A549 treated with DMSO at 1 μM for 4 hours (cell line): ENCODE data around the gene JAM3. TPM values are rescaled to one million over a fixed set of nuclear protein-coding genes. Genes with fewer than 3 reads are reported as not detected.

Experiments
- total RNA-seq: library from RNA; stranded (reverse); fragments of 200-300 nt; extraction: Qiagen RNA extraction; gene quantifications from 5 replicates; pipeline ENCODE4 v1.2.3, GENCODE V29; 2022; ENCODE audit warnings: low read depth

Gene JAM3
- 3.9 to 4.9 TPM (median 4.4 TPM) in 5 replicates for total RNA-seq

DNA sequence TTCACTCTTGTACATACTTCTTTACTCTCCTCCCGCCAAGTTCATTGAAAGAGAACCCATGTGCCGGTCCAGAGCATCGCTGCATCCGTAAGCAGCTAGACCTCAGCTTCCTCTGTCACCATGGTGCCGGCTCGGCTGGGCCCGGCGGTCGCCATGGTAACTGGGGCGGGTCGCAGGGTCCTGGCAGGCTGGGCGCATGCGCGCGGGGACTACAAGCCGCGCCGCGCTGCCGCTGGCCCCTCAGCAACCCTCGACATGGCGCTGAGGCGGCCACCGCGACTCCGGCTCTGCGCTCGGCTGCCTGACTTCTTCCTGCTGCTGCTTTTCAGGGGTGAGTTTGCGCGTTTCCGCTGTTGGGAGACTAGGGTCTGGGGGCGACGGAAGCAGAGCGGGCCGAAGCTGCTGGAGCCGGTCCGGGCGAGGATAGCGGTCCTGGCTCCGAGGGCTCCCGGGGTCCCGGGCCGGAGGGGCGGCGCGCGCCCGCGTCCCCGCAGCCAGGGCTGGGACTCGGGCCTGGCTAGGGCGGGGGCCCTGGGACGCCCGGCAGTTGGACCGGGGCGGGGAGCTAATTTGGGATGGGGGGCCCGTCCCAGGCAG lies at the start of gene JAM3:
Gene JAM3, plus strand, starts transcription at position 244 of the 597 bp plus-strand sequence. Its CDS starts 12 bp downstream, at position 256.

Other genes with a start within 250 kb of the JAM3 start
- gene SPATA19, start 223.6 kb upstream of the JAM3 start, total RNA-seq: not detected in 5 replicates
- gene IGSF9B, start 112.1 kb upstream of the JAM3 start, total RNA-seq: 0.54 to 1.9 TPM (median 1.3 TPM) in 5 replicates
- gene NCAPD3, start 154.9 kb downstream of the JAM3 start, total RNA-seq: 22.5 to 31.0 TPM (median 29.4 TPM) in 5 replicates
- gene VPS26B, start 155.6 kb downstream of the JAM3 start, total RNA-seq: 19.1 to 22.5 TPM (median 21.7 TPM) in 5 replicates
- gene THYN1, start 184.3 kb downstream of the JAM3 start, total RNA-seq: 16.7 to 18.4 TPM (median 16.9 TPM) in 5 replicates
- gene ACAD8, start 184.5 kb downstream of the JAM3 start, total RNA-seq: 8.3 to 9.6 TPM (median 9.2 TPM) in 5 replicates
- 0.04 TPM in 1 of 5 replicates, not detected in the others for gene GLB1L3, start 207.3 kb downstream of the JAM3 start, total RNA-seq